Measurements from ENCODE around the gene AQP12A.
"Not testable (repeated sequence)": the region's sequence is repeated elsewhere in the genome, so short reads cannot be mapped to it uniquely, and the experiment has no call there.

AQP12A gene

GRCh38 chr2:240691631-240692420, at the start of gene AQP12A:
AQP12A (plus strand) TSS chr2:240691866; CDS start chr2:240691914, 48 bp downstream.
- DNase-seq: peak; percentile 11

GRCh38 chr2:240642061-240642805, 49.4 kb upstream of the AQP12A start:
- DNase-seq: no peak

GRCh38 chr2:240642806-240643092, 48.9 kb upstream of the AQP12A start:
- no peak for DNase-seq

- DNase-seq: no peak
These were observed 48.4 kb upstream of the AQP12A start for GRCh38 chr2:240643093-240643810.

- DNase-seq: no peak
These were observed 47.9 kb upstream of the AQP12A start for GRCh38 chr2:240643811-240644150.

- no peak for DNase-seq
These were observed 47.5 kb upstream of the AQP12A start for GRCh38 chr2:240644171-240644651.

- no peak for DNase-seq
These were observed 46.8 kb upstream of the AQP12A start for GRCh38 chr2:240644859-240645301.

- DNase-seq: no peak
These were observed 46.3 kb upstream of the AQP12A start for GRCh38 chr2:240645346-240645745.

GRCh38 chr2:240645801-240646175, 45.9 kb upstream of the AQP12A start:
- DNase-seq: no peak

- DNase-seq: no peak
These were observed 45.3 kb upstream of the AQP12A start for GRCh38 chr2:240646176-240646899.

GRCh38 chr2:240646900-240647502, 44.7 kb upstream of the AQP12A start:
- no peak for DNase-seq

- no peak for DNase-seq
These were observed 44.0 kb upstream of the AQP12A start for GRCh38 chr2:240647503-240648154.

GRCh38 chr2:240648155-240648649, 43.5 kb upstream of the AQP12A start:
- DNase-seq: no peak

GRCh38 chr2:240648650-240649275, 42.9 kb upstream of the AQP12A start:
- DNase-seq: no peak

- DNase-seq: no peak
These were observed 42.3 kb upstream of the AQP12A start for GRCh38 chr2:240649331-240649730.

GRCh38 chr2:240650254-240650965, 41.3 kb upstream of the AQP12A start:
- DNase-seq: no peak

GRCh38 chr2:240651185-240651584, 40.5 kb upstream of the AQP12A start:
- DNase-seq: no peak

- no peak for DNase-seq
These were observed 35.5 kb upstream of the AQP12A start for GRCh38 chr2:240655931-240656886.

GRCh38 chr2:240659883-240660282, 31.8 kb upstream of the AQP12A start:
- not testable (repeated sequence) for DNase-seq

Measured in femur (tissue), 1 donor.